Gastrocnemius medialis (tissue), 4 donors: Measurements from ENCODE around the gene ARID1B.

Experiments
- POLR2A ChIP-seq, 2 donors: fragments of 450-650 bp; IDR thresholded peaks; one replicate each; pipeline ENCODE4 v1.6.1; 2017; ENCODE audit warnings: antibody characterized with exemption in 2 of 2, mild to moderate bottlenecking in 2 of 2, moderate library complexity in 2 of 2
- TF ChIP-seq, protein P1 (sequence below), 5 experiments: fragments of 450-650 bp in 3 of 5; fragments of 200-600 bp in 2 of 5; sonication (generic) in 2 of 5; IDR thresholded peaks in 4 of 5; conservative IDR thresholded peaks in 1 of 5; 1 replicate in 4 of 5; 2 replicates in 1 of 5; pipeline ENCODE4 v1.5.1; 2016 to 2019; ENCODE audit warnings: antibody characterized with exemption in 5 of 5, mild to moderate bottlenecking in 3 of 5, moderate library complexity in 3 of 5

DNA sequence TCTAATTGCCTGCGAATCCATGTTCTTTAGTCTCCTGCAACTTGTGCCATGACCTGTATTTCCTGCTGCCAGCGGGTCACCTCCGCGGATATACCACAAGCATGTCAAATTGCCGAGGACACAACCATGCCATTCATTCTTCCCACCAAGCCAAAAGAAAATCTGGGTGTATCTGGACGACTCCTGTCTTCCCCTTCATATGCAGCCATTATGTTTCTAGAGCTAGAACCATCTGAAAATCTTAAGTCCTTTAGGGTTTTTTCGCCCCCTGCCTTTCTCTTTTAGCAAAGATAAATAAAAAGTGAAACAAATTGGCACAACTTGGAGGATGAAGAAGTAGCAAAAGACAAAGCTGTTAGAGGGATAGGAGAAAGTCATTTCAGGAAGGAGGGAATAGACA lies 242.6 kb downstream of the ARID1B start:
- TF ChIP-seq, protein P1, sequence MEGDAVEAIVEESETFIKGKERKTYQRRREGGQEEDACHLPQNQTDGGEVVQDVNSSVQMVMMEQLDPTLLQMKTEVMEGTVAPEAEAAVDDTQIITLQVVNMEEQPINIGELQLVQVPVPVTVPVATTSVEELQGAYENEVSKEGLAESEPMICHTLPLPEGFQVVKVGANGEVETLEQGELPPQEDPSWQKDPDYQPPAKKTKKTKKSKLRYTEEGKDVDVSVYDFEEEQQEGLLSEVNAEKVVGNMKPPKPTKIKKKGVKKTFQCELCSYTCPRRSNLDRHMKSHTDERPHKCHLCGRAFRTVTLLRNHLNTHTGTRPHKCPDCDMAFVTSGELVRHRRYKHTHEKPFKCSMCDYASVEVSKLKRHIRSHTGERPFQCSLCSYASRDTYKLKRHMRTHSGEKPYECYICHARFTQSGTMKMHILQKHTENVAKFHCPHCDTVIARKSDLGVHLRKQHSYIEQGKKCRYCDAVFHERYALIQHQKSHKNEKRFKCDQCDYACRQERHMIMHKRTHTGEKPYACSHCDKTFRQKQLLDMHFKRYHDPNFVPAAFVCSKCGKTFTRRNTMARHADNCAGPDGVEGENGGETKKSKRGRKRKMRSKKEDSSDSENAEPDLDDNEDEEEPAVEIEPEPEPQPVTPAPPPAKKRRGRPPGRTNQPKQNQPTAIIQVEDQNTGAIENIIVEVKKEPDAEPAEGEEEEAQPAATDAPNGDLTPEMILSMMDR (IDR thresholded peaks at IDR 0.05 in 4 of 5, conservative IDR thresholded peaks at IDR 0.05 in 1 of 5), result no peak
- no peak for TF ChIP-seq POLR2A (IDR thresholded peaks at IDR 0.05)
